Measurements from ENCODE around the gene SRRM4.

SRRM4 gene

GRCh38 chr12:119128527-119128926 is 147.2 kb downstream of the SRRM4 start:
- DNase-seq, result no peak

GRCh38 chr12:119129827-119130434 is 148.6 kb downstream of the SRRM4 start:
- no peak for DNase-seq

- DNase-seq, result no peak
Measured at GRCh38 chr12:119130523-119130922, 149.2 kb downstream of the SRRM4 start.

- no peak for DNase-seq
Measured at GRCh38 chr12:119134284-119135072, 153.1 kb downstream of the SRRM4 start.

DNA sequence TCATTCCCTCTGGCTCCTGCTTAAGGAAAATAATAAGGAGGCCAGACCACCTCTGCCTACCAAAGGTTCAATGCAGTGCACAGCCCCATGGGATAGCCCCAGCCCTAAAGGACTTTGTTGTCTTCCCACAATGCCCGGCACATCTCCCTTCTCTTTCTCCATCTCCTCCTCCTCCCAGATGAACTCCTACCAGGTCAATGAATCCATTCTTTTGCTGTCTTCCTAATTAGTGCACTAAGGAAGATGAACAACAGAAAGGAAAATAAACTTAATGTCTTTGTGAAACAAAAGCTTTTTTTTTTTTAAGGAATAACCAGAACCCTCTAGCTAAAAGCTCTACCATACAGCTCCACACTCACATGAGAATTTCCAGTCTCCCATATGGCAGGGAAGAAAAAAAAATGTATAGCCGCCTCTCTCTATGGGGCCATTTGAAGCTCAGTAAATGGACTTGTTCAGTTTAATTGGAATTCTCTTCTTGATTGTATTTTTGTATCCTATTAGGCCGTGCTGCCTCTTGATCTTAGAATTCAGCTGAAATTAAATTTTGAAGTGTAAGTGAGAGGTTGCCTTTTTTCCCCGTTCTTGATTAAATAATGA is 155.6 kb downstream of the SRRM4 start:
- no peak for DNase-seq

- no peak for DNase-seq
Measured at GRCh38 chr12:119139448-119139847, 158.1 kb downstream of the SRRM4 start.

- no peak for DNase-seq
Measured at GRCh38 chr12:119145367-119145766, 164.0 kb downstream of the SRRM4 start.

DNA sequence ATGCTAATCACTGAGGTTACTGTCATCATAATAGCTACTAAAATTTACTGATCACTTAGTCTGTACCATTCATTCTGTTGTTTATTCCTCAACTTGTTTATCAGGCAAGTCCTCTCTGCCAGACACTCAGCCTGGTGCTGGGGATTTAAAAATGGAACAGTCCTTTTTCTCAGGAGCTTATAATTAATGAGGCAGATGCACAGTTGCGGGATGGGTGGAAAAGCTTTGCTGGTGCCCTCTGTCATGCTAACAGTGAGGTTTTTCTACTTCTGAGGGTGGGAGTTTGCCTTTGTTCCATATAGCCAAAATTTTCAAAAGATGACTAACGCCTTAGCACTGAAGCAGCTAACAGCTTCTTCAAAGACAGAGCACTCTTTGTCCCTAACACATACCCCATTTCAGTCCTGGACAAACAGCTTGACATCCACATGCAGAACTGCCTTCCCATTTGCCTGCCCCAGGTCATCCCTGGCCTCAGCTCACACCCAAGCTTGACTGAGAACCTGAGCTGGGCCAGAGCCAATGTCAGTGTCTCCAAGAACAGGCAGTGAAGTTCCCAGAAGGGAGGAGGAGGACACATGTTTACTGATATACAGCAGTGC is 166.6 kb downstream of the SRRM4 start:
- DNase-seq, result peak; percentile 21

DNA sequence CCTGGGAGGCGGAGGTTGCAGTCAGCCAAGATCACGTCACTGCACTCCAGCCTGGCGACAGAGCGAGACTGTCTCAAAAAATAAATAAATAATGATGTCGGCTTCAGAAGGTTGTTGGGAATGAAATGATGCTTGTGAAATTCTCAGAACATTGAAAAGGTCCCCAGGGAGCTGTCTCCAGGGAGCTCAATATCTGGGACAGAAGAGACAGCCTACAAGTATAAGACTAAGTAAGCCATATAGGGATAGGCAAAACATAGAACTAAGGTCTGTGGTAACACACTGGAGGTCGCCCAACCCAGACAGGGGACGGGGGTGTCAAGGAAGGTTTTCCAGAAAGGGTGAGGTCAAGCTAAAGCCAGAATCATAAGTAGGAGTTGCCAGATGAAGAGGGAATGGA is 167.9 kb downstream of the SRRM4 start:
- DNase-seq, result no peak

GRCh38 chr12:119151445-119152026 is 170.2 kb downstream of the SRRM4 start:
- no peak for DNase-seq

DNA sequence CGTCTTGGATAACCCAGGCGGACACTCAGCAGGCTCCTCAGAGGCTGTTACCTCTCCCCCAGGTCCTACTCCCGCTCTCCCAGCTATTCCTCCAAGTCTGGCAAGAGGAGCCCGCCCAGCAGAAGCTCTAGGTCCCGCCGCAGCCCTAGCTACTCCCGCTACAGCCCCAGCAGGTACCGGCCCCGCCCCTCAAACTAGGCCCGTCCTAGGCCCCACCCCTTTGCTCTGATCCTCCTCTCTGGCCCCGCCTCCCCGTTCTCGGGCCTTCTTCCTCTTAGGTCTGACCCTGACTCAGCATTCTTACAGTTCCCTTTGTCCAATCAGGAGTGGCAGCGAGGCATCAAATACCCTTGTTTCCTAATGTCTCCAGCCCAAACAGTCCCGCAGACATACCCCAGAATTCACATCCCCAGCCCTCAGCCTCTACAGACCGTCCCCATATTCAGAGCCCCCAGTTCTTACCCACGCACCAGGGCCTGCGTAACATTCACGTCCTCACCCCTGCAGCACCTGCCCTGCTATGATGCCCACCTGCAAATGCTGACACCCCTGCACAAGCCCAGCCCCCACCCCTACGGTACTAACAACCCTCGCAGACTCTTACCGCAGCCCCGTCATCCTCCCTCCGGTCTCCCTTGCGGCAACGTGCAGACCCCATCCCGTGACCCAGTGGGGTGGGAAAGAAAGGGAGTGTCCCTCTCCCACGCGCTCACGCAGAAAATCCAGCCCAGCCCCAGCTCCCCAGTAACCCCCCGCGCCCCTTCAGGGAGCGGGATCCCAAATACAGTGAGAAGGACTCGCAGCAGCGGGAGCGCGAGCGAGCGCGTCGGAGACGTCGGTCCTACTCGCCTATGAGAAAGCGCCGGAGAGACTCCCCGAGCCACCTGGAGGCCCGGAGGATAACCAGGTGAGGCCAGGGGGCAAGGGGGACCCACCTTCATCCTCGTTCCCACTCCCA is 172.4 kb downstream of the SRRM4 start:
- DNase-seq, result peak; percentile 12

- DNase-seq, result no peak
Measured at GRCh38 chr12:119154435-119154818, 173.1 kb downstream of the SRRM4 start.

DNA sequence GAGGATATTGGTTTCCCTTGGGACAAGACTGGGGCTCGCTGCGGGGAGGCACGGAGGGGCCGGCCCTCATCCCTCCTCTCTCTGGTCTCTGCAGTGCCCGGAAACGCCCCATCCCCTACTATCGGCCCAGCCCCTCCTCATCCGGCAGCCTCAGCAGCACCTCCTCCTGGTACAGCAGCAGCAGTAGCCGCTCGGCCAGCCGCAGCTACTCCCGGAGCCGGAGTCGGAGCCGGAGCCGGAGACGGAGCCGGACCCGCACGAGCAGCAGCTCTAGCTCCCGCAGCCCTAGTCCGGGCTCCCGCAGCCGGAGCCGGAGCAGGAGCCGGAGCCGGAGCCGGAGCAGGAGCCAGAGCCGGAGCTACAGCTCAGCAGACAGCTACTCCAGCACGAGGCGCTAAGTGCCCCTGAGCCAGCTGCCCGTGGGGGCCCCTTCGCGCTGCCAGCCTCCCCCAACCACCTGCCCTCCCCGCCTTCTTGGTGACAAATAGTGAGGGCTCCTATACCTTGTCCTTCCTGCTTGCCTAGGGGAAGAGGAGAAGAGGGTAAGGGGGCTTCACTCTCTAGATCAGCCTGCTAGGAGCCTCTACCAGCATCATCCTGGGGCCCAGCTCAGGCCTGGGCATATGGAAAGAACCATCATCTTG is 175.2 kb downstream of the SRRM4 start:
- DNase-seq, result no peak

GRCh38 chr12:119157528-119157927 is 176.2 kb downstream of the SRRM4 start:
- DNase-seq, result no peak

GRCh38 chr12:119157978-119158377 is 176.6 kb downstream of the SRRM4 start:
- DNase-seq, result no peak

GRCh38 chr12:119158402-119158801 is 177.1 kb downstream of the SRRM4 start:
- DNase-seq, result no peak

DNA sequence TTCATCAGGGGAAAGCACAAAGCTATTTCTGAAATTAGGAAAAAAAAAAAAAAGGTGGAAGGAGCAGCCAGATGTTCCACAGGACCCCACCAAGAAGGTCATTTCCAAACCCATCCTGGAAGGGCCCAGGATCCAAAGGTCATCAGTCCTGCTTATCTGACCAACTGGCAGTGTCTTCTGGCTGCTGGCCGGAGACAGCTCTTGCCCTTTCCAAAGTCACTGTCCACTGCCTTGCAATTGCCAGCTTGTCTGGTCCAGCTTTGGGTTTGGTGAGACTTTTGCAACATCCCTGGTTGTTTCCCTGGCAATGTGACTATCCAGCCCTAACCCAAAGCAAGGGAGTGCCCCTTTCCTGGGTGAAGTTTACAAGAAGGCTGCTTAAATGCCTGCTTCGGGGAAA is 178.5 kb downstream of the SRRM4 start:
- DNase-seq, result no peak

GRCh38 chr12:119167902-119168301 is 186.6 kb downstream of the SRRM4 start:
- DNase-seq, result no peak

DNA sequence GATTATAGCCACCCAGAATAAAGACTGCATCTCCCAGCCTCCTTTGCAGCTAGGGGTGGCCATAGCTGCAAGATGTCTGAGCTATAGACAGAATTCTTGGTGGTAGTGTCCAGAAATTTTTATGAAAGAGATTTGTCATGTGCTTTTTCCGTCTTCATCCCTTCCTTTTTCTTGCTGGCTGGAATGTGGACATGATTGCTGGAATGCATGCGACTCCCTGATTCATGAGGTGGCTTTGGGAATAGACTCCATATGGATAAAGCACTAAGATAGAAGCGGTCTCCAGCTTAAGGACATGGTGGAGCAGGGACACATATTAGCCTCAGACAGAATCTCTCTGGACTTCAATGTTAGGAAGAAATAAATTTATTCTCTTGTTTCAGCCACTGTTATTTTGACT is 187.4 kb downstream of the SRRM4 start:
- DNase-seq, result no peak

- DNase-seq, result no peak
Measured at GRCh38 chr12:119169150-119169549, 187.8 kb downstream of the SRRM4 start.

DNA sequence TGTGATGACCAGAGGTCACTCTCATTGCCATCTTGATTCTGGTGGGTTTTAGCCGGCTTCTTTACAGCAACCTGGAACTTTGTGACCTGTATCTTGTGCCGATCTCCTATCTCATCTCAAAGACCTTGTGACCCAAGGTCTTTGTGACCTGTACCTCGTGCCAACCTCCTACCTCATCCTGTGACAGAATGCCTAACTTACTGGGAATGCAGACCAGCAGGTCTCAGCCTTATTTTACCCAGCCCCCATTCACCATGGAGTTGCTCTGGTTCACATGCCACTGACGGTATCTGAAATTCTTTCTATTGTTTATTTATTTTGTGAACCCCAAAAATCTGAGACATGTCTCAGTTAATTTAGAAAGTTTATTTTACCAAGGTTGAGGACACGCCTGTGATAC is 189.9 kb downstream of the SRRM4 start:
- no peak for DNase-seq
